Measurements from ENCODE around the gene BRF1. TPM values are rescaled to one million over a fixed set of nuclear protein-coding genes. Genes with fewer than 3 reads are reported as not detected.

Gene BRF1
- total RNA-seq, 1 experiment from 2014 or later: 41.2 TPM

GRCh38 chr14:105326568-105326867 is 25.7 kb upstream of the BRF1 start:
- BruUV-seq (replicated peaks): no TSS peak
- no peaks in the 10 kb centered on the region for H3K36me3 ChIP-seq (ENCODE audit: control insufficient read depth in 1 of 2, insufficient read depth in 2 of 2, low read length in 2 of 2)
- POLR2A ChIA-PET: interaction anchor here (1.0 kb wide), 1 partner anchor 25 kb away, joined by 4 read pairs; no protein-coding TSS in a partner anchor
- H3K79me2 ChIP-seq (ENCODE audit: insufficient read depth, low read length): peaks cover 55% of the 10 kb centered on the region
- no peak overlapping the region for H3K4me3 ChIP-seq (replicated peaks in 1 of 2; ENCODE audit: low read depth in 1 of 2, low read length in 2 of 2)
- ATAC-seq: no peak
- no peak for DNase-seq (ENCODE audit: low read depth, low spot score)
- H3K9ac ChIP-seq (ENCODE audit: low read length): no peak overlapping the region
- no peaks in the 10 kb centered on the region for H4K20me1 ChIP-seq (ENCODE audit: insufficient read depth)
- H3K27me3 ChIP-seq (ENCODE audit: insufficient read depth, low read length): no peaks in the 10 kb centered on the region
- H3K9me2 ChIP-seq (ENCODE audit: insufficient read depth): no peaks in the 10 kb centered on the region
- CTCF ChIA-PET: no interaction called here
- H2AFZ ChIP-seq (ENCODE audit: low read depth, low read length, poor library complexity, severe bottlenecking): no peak overlapping the region
- RAD21 ChIA-PET (ENCODE audit: low non-redundant PET in 1 of 2, low total read pairs in 2 of 2, uncharacterized antibody in 2 of 2, unreplicated experiment in 2 of 2): no interaction called here
- no peaks in the 10 kb centered on the region for H3K9me3 ChIP-seq (ENCODE audit: control insufficient read depth in 1 of 2, insufficient read depth in 1 of 2, low read depth in 1 of 2, low read length in 2 of 2)
- no peak overlapping the region for H3K4me2 ChIP-seq (ENCODE audit: low read length)
- intact Hi-C loops (cut with micrococcal nuclease): no loop called here
- TF ChIP-seq REST (IDR thresholded peaks at IDR 0.05; ENCODE audit: low read depth): no peak
- TF ChIP-seq POLR2AphosphoS5 (IDR thresholded peaks at IDR 0.05; ENCODE audit: low read depth, low read length): no peak
- no peak for TF ChIP-seq CBX3 (IDR thresholded peaks at IDR 0.05; ENCODE audit: low read depth)
- TF ChIP-seq EGR1 (IDR thresholded peaks at IDR 0.05; ENCODE audit: low read depth): no peak
- TF ChIP-seq RAD21 (IDR thresholded peaks at IDR 0.05; ENCODE audit: low read depth): no peak
- no peak for TF ChIP-seq ELF1 (IDR thresholded peaks at IDR 0.05; ENCODE audit: borderline replicate concordance, low read depth)
- TF ChIP-seq SP1 (IDR thresholded peaks at IDR 0.05; ENCODE audit: low read depth): no peak
- no peak for TF ChIP-seq ATF3 (IDR thresholded peaks at IDR 0.05)
- no peak for TF ChIP-seq ZBTB33 (IDR thresholded peaks at IDR 0.05; ENCODE audit: extremely low read depth, insufficient replicate concordance, low read length)
- peaks cover 17 to 20% of the 10 kb centered on the region in 2 experiments; a peak in 3 of 4 replicates for H3K4me1 ChIP-seq (ENCODE audit: control insufficient read depth in 1 of 2, insufficient read depth in 2 of 2, low read length in 2 of 2)
- H3K27ac ChIP-seq (ENCODE audit: low read depth, low read length): no peak overlapping the region

Data from HCT116 (cell line).